GM21360 (cell line): Measurements from ENCODE around the gene ERBIN.
A peak's percentile ranks its signal among the peaks of the same experiment; 100 is the strongest.
"Not testable (repeated sequence)": the region's sequence is repeated elsewhere in the genome, so short reads cannot be mapped to it uniquely, and the experiment has no call there.

ENCODE experiments used
- ATAC-seq: cut with Tn5 transposase; IDR thresholded peaks from one replicate; pipeline ENCODE4 v1.9.1; 2021; ENCODE audit warnings: mild to moderate bottlenecking, moderate library complexity; ENCODE audit not compliant: unreplicated experiment

The ERBIN gene

DNA sequence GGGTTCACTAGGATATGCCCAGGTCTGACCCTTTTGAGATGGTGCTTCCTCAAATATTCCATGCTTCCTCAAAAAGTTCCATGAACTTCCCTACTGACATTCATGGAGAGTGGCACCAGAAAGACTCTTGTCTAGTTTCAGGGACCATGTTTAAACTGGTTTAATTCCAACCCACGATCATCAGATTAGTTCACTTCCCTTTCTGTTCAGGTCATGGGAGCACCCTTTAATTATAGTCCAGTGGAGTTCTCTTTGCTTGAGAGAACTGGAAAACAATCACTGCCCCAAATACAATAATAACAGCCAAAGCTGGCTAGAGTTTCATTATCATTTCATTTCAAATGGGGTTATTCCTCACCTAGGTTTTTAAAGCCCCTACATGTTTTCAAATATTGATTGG, 9.7 kb upstream of the ERBIN start:
- no peak for ATAC-seq

DNA sequence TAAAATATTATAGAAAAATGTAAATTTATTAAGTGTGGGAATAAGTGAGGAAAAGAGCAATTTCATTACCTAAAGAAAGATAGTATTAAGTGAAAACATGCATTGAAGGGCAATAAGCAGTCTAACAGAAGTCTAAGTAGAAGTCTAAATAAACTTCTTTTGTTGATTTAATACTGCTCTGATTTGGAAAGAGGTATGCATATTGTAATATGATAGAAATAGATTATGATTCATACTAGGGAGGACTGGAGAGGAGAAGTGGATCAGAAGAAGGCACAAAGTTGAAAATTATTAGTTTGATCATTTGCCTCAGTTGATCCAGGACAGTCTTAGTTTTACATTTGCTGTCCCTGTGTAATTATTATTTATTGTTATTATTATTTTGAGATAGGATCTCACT, 6.6 kb upstream of the ERBIN start:
- ATAC-seq = no peak

DNA sequence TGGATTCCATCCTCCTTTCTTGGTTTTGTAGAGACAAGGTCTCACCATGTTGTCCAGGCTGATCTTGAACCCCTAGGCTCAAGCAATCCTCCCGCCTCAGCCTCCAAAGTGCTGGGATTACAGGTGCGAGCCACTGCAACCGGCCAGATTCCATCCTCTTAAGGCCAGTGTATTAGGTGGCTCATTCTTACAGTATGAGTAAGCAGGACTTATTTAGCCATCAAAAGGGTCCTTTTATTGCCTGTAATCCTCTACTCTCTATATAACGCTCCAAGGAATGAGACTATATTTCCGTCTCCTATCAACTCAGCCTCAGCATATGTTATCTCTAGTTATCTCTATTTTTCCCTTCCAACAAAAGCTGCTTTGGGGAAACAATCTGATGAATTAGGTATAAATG, 3.0 kb upstream of the ERBIN start:
- no peak for ATAC-seq

DNA sequence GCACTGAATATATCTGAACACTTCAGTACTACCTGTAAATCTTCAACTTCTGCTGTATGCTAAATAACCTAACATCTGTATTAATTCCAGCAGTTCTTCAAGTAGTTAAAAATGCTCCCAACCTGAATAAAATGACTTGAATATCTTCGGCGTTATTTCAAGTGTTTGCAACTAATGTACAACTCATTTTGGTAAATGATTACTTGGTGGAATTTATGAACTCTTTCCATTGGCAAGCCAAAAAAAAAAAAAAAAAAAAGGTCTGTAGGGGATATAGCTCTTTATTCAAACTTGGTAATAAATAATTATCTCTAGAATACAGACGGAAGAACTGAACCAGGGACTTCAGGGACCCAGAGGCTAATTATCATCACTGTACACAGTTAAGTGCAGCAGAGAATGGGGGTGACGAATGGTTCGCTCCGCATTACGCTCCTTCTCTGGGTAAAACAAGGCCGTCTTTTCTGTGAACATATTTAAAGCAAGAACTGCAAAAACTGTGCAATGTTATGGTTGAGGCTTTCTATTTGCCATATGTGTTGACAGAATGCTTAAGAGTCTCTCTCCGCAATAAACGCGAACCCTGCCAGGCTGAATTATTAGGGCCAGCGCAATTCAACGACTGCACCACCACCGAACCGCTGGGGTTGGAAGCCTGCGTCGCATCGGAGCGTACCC, 1.9 kb upstream of the ERBIN start:
- no peak for ATAC-seq

DNA sequence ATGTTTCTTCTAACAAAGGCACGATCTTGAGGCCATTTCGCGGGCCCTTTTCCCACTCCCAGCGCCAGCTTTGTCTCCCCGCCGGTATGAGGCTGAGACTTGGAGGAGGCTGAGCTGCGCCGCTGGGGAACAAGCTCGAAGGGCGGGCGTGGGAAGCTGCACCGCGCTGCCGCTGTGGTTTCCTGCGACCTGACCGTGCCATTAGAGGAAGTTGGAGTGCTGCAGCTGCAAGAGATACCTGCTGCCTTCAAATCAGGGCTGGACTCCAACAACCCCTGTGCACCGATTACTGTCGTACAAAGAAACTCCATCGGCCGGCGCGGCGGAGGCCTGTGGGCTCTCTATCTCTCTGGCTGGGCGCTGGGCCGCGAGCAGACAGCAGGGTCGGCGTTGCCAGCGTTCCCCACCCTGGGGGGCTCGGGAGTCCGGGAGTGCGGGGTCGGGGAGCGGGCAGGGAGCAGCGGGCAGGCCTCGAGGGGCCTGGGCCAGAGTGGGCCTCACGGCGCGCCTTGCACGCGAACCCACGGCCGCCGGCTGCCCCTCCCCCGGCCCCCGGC, 1.3 kb upstream of the ERBIN start:
- ATAC-seq = peak; percentile 47

DNA sequence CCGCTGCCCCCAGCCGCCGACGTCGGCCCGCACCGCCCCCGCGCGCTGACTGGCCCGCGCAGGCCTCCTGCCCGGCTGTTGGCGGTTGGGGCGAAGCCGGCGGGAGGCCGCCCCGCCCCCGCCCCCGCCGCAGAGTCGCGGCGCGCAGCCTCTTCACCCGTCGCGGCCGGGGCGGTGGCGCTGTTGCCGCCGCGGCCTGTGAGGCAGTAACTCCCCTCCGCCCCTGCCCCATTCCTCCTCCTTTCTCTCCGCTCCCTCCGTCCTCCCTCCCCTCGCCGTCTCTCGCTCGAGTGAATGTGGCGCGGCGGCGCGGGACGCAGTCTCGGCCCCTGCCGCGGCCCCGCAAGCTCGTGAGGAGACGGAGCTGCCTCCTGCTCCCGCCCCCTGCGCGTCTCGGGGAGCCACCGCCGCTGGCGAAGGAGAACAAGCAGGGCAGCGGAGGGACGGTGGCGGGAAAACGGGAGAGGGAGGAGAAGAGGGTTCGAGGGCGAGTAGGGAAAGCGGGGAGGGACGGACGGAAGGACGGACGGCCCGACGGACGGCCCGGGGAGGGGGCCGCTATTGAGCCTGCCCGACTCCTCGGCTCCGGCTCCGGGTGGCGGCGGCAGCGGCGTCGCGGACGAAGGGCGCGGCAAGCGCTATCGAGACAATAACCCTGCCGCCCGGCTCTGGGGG, 637 bp upstream of the ERBIN start:
- ATAC-seq = peak; percentile 65

DNA sequence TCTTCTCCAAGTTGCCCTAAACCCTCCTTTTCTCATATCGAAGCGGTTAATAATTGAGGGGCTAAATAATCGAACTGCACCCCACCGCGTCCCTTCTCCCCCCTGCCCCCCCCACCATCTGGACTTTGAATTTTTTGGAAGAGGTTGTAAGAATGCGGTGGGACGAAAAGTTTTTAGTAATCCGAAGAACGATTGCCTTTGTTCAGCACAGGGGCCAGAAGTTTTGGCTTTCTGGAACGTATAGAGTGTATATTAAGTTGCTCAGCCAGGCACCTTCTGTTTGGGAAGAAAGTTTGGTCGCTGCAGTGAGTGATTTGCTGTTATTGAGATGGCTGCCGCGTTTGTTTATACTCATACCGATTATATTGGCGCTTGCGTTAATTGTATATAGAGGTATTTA, 518 bp downstream of the ERBIN start:
- ATAC-seq = no peak

DNA sequence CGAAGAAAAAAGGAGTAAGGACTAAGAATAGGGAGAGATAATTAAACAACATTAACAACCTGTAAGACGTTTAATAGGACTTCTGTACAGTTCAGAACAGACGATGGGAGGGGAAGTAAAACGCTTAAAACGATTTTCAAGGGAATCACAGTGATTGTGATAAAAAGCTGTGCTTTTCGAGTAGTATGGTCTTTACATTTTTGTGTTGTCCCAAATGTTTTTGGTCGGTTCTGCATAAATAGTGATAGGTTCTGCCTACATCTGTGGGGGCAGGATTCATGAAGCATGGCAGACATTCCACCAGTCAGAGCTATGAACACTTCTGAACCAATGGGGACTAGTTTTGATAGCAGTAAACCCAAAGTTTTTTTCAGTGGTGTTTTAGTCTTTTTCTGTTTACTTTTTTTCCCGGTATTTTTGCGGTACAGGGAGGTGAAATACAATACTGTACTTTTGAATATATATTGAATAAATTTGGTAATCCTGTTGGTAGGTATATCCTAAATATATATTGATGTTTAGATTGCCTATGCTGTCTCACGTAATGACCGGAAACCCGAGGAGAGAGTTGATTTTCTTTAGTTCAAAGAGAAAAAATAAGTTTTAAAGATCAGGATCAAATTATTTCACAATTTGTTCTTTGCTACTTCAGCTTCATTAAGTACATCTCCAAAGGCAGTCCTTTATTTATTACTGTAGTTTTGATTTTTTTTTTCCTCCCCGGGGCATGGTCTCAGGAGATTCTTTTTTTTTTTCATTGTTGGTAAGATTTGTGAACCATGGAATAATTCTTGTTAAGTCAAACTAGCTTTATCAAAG, 1.3 kb downstream of the ERBIN start:
- no peak for ATAC-seq

DNA sequence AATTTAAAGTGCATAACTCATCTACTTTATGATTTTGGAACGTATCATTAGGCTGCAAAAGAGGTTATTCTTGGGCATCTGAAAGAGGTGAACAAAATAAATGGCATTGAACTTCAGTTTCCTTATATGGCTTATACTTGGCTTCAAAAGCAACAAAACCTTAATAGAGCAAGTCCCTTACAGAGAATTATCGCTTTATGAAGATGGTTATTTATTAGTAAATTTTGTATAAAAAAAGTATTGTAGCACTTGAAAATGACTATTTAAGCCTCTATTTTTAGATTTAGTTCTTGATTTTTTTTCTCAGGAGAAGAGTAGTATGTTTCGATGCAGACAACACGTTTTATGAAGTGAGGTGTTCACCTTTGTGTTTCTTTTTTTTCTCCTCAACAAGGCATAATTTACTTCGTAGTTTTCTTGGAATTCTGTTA, 2.0 kb downstream of the ERBIN start:
- no peak for ATAC-seq

DNA sequence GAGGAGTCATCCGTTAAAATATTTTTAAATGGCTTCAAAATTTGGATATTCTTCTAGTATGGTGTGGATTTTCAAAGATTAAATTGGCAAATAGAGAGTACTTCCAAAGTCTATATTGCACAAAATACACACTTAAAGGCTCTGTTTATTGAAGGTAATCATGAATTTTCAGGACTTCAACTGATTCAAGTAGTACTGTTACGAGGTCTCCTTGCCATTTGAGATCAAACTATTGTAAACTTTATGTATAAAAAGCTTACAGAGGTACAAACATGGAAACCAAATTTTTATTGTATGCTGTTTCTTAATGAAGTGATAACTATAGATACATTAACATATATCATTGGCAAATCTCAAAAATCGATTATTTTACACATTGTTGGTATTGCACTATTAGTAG, 2.5 kb downstream of the ERBIN start:
- ATAC-seq = no peak

DNA sequence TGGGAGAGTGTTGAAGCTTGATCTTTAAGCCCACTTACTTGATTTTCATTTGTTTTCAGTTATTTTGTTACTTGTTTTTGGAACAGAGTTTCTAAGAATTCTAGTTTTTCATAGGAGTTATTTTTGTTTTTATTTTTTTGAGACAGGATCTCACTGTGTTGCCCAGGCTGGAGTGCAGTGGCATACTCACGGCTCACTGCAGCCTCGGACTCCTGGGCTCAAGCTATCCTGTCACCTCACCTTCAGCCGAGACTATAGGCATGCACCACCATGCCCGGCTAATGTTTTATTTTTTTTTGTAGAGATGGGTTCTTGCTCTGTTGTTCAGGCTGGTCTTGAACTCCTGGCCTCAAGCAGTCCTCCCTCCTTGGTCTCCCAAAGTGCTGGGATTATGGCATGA, 6.3 kb downstream of the ERBIN start:
- ATAC-seq = no peak

DNA sequence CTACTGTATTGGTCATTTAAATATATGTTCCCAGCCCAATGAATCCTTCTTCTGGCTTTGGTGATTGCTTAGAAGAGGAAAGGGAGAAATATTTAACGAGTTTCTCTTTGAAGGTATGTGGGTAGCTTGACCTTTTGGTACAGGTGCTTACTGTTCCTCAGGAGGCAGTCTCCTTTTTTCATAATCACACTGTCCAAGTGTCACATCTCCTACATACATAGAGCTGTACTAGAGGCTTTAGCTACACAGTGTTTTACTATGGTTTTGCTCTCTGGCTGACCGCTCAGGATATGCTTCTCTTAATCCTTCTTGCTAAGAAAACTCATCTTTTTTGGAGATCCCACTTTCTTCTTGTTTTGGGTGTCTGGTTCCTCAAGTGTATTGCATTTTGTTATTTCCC, 6.9 kb downstream of the ERBIN start:
- no peak for ATAC-seq

DNA sequence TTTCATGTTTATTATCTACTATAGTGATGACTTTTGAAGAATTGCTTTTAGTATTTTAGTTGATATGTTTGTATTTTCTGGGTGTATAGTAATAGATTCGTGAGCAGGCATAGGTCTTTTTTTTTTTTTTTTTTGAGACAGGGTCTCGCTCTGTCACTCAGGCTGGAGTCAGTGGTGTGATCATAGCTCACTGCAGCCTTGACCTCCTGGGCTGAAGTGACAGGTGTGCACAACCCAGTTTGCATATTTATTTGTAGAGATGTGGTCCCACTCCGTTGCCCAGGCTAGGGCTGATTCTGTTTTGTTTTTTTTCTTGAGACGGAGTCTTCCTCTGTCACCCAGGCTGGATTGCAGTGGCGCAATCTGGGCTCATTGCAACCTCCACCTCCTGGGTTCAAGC, 11.9 kb downstream of the ERBIN start:
- peak; percentile 79 for ATAC-seq

DNA sequence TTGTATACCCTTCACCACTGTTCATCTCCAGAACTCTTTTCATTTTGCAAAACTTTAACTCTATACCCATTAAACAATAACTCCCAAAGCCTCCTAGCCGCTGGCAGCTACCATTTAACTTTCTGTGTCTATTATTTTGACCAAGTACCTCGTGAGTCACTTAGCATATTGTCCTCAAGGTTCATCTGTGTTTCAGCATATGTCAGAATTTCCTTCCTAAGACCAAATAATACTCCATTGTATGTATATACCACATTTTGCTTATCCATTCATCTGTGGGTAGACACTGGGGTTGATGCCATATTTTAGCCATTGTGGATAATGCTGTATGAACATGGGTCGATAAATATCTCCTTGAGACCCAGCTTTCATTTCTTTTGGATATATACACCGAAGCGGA, 17.4 kb downstream of the ERBIN start:
- no peak for ATAC-seq

DNA sequence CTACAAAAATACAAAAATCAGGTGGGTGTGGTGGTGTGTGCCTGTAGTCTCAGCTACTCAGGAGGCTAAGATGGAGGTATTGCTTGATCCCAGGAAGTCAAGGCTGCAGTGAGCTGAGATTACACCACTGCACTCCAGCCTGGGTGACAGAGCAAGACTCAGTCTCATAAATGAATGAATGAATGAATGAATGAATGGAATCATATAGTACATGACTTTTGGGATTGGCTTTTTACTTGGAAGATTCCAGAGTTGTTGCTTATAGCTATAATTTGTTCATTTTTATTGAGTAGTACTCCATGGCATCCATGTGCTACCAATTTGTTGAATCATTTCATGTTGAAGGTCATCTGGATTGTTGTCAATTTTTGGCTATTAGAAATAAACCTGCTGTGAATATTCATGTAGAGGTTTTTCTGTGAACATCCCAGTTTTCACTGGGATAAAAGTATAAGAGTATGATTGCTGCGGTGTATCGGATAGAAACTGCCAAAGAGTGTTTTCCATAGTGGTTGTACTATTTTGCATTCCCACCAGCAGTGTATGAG, 19.9 kb downstream of the ERBIN start:
- ATAC-seq = no peak

DNA sequence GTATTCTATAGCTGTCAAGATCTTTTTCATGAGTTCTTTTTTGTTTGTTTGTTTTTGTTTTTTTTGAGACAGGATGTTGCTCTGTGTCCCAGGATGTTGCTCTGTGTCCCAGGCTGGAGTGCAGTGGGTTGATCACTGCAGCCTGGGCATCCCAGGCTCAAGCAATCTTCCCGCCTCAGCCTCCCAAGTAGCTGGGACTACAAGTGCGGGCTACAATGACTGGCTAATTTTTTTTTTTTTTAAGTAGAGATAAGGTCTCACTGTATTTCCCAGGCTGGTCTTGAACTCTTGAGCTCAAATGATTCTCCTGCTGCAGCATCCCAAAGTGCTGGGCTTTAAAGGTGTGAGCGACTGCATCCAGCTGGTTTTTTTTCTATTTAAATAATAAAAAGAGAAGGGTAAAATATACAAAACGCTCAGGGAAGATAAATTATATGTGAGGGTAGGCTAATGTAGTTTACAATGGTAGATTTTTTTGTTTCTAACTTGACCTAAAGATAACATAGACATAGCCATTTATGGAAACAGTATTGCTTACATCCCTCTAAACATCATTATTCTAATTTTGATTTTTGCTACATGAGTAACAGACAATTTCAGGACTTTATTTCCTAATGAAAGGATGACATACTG, 21.9 kb downstream of the ERBIN start:
- ATAC-seq = no peak

DNA sequence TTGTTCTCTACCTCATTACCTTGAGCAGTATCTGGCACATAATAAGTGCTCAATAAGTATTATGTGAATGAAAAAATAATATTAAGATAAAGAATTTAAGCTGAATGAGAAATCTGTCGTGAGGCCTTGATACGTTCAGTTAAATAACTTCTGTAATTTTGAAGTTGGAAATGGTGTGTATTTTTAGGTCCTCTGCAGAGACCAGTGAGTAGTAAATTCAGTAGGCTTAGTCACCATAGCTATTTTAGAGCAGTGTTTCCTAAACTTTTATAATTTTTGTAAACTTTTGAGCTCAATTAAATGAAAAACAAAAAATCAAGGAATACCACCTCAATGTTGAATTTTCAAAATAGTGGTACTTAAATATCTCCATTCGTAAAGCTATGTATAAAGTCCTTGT, 25.0 kb downstream of the ERBIN start:
- no peak for ATAC-seq

DNA sequence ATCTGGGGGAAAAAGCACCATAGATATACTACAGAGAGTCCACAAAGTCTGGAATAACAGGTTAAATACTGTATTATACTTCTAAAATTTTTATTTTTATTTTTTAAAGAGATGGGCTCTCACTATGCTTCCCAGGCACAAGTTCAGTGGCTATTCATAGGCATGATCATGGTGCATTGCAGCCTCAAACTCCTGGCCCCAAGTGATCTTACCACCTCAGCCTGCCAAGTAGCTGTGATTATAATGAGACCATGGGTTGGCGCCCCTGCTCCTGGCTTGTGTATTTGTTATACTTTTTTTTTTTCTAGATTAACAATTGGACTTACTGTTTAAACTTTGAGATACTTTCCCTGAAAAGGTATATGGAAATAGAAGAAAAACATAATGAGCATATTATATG, 25.9 kb downstream of the ERBIN start:
- no peak for ATAC-seq

DNA sequence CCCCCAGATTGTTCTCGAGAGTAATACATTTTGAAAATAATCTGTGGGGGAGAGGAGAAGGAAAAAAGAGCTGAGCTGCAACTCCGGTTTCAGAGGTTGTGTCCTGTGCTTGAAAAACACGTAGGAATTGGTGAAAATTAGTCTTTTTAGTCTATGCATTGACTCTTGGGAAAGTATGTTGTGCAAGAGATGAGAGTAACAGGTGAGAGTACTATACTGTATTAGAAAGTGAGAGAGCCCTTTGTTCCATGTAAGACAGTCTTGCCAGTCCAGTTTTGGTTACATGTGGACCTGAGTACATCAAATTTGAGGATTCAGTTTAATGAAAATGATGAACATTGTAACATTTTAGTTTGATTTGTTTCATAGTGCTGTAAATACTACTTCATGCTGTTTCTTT, 27.8 kb downstream of the ERBIN start:
- ATAC-seq = no peak

DNA sequence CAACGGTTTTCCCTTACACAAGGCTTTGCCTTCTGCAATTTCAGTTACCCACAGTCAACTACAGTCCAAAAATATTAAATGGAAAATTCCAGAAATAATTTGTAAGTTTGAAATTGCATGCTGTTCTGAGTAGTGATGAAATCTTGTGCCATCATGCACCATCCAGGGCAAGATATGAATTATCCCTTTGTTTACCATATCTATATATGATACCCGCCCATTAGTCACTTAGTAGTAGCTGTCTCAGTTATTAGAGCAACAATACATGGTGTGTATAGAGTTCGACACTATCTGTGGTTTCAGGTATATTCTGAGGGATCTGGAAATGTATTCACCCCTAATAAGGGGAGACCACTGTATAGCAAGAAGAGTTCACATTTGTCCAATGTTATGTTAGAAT, 29.4 kb downstream of the ERBIN start:
- no peak for ATAC-seq

DNA sequence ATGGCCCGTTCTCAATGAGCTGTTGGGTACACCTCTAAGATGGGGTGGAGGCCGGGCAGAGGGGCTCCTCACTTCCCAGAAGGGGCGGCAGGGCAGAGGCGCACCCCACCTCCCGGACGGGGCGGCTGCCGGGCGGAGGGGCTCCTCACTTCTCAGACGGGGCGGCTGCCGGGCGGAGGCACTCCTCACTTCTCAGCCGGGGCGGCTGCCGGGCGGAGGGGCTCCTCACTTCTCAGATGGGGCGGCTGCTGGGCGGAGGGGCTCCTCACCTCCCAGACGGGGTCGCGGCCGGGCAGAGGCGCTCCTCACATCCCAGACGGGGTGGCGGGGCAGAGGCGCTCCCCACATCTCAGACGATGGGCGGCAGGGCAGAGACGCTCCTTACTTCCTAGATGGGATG, 31.3 kb downstream of the ERBIN start:
- not testable (repeated sequence) for ATAC-seq
